ENCODE measurements around the gene PLCG1. TPM values are rescaled to one million over a fixed set of nuclear protein-coding genes. Genes with fewer than 3 reads are reported as not detected.

The PLCG1 gene
- total RNA-seq, 1 experiment from 2014 or later: 37.6 TPM

DNA sequence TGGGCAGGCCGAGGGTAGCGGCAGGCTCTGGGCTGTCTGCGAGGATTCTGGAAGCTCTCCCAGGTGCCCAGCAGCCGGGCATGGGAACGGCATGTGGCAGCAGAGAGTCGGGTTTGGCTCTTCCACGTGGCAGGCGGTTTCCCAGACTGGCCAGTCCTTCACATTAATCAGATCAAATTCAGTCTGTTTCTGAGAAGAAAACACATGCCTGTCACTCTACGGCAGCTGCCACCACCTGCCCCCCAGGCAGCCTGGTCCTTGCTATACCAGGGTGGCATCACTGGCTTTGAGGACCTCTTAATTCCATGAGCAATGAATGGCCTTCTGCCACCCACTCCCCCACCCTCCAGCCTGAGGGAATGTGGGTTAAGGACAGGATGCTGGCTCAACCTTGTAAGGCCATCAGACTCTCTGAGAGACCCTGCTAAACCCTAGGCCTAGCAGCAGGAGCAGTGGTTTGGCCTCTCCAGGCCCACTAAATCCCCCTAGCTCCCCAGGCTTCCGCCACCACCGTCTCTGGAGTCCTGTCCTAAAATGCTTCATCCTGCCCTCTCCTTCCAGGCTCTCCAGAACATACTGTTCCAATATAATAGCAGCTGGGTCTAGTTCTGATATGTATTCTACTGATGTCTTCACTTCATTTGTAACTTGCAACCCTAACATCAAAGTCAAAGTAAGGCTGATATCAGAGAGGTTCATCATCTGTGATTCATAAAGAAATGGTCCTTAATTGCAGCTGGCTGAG is 47.8 kb downstream of the PLCG1 start:
- DNase-seq (ENCODE audit: low read depth): no peak
- in situ Hi-C loops (cut with HindIII; ENCODE audit: low pct_unique_long_range_greater_than_20kb, low sequenced_read_pairs): no loop called here

GRCh38 chr20:41187668-41188067 is 50.3 kb downstream of the PLCG1 start:
- DNase-seq (ENCODE audit: low read depth): no peak
- in situ Hi-C loops (cut with HindIII; ENCODE audit: low pct_unique_long_range_greater_than_20kb, low sequenced_read_pairs): no loop called here

DNA sequence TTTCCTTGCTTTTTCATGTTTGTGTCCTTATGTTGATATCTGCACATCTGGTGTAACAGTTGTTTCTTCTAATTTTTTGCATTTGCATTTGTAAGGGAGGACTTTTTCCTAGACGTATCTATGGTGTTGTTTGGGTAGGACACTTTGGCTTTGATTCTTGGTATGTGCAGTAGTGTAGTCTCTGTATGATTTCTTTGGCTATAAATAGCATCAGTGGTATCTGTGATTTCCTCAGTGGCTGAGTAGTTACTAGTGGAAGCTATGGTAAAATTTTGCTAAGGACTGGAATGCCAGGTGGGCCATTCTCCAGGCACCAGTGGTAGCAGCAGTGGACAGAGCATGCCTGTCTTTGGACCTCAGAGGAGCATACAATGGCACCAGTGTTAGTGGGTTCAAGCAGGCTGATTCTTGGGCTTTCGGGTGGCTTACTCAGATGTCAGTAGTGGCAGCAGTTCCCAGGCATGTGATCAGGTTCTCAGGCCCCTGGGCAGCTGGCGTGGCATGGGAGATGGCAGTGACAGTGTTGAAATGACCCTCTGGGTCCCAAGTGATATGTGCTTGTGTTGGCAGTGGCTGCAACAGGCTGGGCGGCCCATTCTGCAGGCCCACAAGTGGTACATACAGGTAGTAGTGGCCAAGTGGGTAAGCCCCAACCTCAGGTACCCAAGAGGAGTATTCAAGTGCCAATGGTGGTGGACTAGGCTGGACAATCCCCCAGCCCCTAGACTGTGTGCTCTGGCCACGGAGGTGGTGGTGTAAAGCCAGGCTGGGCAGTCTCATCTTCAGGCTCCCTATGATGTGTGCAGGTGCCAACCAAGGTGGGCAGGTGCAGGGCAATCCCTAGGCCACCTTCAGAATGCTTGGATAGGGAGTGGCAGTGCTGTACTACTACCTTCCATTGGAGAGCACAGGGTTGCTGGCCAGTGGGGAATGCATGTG is 54.5 kb downstream of the PLCG1 start:
- no peak for DNase-seq (ENCODE audit: low read depth)
- in situ Hi-C loops (cut with HindIII; ENCODE audit: low pct_unique_long_range_greater_than_20kb, low sequenced_read_pairs): no loop called here

GRCh38 chr20:41192575-41192974 is 55.2 kb downstream of the PLCG1 start:
- no peak for DNase-seq (ENCODE audit: low read depth)
- in situ Hi-C loops (cut with HindIII; ENCODE audit: low pct_unique_long_range_greater_than_20kb, low sequenced_read_pairs): no loop called here

GRCh38 chr20:41196653-41197225 is 59.4 kb downstream of the PLCG1 start:
- no peak for DNase-seq (ENCODE audit: low read depth)
- in situ Hi-C loops (cut with HindIII; ENCODE audit: low pct_unique_long_range_greater_than_20kb, low sequenced_read_pairs): no loop called here

DNA sequence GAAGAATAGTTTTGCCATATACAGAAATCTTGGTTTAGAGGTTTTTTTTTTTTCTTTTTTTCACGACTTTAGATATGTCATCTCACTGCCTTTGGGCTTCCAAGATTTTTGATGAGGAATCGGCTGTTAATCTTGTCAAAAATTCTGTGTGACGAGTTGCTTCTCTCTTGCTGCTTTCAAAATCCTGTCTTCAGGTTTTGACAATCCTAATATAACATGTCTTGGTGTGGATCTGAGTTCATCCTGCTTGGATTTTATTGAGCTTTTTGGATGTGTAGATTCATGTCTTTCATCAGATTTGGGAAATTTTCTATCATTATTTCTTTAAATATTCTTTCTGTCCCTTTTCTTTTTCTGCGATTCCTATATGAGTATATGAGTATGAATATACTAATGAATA is 61.1 kb downstream of the PLCG1 start:
- in situ Hi-C loops (cut with HindIII; ENCODE audit: low pct_unique_long_range_greater_than_20kb, low sequenced_read_pairs): no loop called here
- no peak for DNase-seq (ENCODE audit: low read depth)

DNA sequence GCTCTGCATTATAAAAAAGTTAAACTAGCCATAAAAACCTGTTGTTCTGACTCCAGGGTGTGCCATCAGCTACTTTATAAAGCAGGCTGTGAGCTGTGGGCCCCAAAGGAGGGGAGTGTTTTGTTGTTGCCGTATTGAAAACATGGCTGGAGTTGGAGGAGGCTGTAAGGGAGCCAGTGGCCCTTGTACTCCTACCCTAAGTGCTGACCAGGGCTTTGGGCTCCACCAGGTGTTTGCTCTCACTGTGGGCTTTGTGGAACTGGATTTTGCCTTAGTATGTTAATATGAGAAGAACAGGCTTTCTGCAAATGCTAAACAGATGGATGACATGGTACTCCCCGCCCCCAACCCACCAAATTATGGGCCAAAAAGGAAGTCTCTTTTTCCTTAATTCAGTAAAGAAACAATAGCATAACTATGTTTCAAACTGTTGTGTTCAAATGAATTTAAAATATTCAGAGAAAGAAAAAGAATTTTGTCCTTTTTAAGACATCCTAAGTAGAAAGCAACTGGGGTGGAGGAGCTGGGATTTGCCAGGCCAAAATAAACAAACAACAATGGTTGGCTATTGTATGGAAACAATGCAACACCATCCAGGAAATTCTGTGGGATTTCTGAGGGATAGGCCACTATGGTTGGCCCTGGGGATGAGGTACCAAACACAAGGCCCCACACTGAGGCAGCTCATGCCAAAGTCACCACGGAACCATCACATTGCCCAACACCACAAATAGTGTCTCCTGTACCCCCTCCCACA is 63.3 kb downstream of the PLCG1 start:
- DNase-seq (ENCODE audit: low read depth): no peak
- in situ Hi-C loops (cut with HindIII; ENCODE audit: low pct_unique_long_range_greater_than_20kb, low sequenced_read_pairs): no loop called here

DNA sequence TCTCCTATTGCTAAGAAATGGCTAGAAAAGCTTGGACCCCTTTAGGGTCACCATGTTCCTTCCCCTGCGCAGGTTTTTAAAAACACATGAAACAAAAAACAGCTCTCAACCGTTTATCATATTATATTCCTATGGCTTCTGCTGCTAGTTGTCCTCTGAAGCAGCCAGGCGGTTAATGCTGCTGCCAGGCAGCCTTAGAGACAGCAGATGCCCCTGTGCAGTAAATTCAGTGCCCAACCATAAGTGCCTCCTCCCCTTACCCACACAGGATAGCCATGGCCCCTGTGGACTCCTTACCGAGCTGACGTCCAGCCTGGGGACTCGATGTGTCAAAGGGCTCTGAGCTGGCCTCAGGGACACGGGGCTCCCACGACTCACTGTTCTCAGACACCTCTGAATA is 64.4 kb downstream of the PLCG1 start:
- no peak for DNase-seq (ENCODE audit: low read depth)
- in situ Hi-C loops (cut with HindIII; ENCODE audit: low pct_unique_long_range_greater_than_20kb, low sequenced_read_pairs): no loop called here

- DNase-seq (ENCODE audit: low read depth): no peak
- in situ Hi-C loops (cut with HindIII; ENCODE audit: low pct_unique_long_range_greater_than_20kb, low sequenced_read_pairs): no loop called here
Observed at GRCh38 chr20:41202426-41202825, 65.1 kb downstream of the PLCG1 start.

GRCh38 chr20:41203660-41204059 is 66.3 kb downstream of the PLCG1 start:
- in situ Hi-C loops (cut with HindIII; ENCODE audit: low pct_unique_long_range_greater_than_20kb, low sequenced_read_pairs): no loop called here
- no peak for DNase-seq (ENCODE audit: low read depth)

- no peak for DNase-seq (ENCODE audit: low read depth)
- in situ Hi-C loops (cut with HindIII; ENCODE audit: low pct_unique_long_range_greater_than_20kb, low sequenced_read_pairs): no loop called here
Observed at GRCh38 chr20:41204304-41205265, 67.2 kb downstream of the PLCG1 start.

- no peak for DNase-seq (ENCODE audit: low read depth)
- in situ Hi-C loops (cut with HindIII; ENCODE audit: low pct_unique_long_range_greater_than_20kb, low sequenced_read_pairs): no loop called here
Observed at GRCh38 chr20:41205313-41205712, 68.0 kb downstream of the PLCG1 start.

DNA sequence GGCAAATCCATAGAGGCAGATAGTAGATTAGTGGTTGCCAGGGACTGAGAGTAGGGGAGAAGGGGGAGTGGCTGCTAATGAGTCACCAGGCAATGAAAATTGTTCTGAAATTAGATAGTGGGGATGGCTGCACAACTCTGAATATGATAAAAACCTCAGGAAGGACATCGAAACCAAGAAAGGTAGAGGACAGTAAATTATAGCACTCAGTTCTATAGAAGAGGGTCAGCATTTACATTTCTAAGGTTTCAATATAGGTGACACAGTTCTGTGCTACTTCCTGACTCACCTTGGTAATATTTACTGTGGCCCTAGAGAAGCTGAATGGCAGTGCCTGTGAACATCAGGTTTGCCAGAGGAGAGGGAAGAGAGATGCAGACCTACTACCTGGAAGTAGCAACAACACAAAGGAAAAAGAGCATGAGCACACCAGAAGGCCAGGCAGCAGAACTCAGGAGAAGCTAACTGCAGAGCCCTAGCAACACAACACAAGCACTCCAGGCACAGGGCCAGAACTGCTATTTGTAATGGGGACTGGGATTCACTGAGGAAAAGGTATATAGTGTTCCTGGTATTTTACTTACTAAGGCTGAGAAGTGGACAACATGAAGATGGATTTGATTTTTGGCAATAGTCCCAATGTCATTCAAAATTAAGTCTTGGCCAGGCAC is 75.9 kb downstream of the PLCG1 start:
- in situ Hi-C loops (cut with HindIII; ENCODE audit: low pct_unique_long_range_greater_than_20kb, low sequenced_read_pairs): no loop called here
- no peak for DNase-seq (ENCODE audit: low read depth)

GRCh38 chr20:41214202-41214601 is 76.9 kb downstream of the PLCG1 start:
- DNase-seq (ENCODE audit: low read depth): no peak
- in situ Hi-C loops (cut with HindIII; ENCODE audit: low pct_unique_long_range_greater_than_20kb, low sequenced_read_pairs): no loop called here

- in situ Hi-C loops (cut with HindIII; ENCODE audit: low pct_unique_long_range_greater_than_20kb, low sequenced_read_pairs): no loop called here
Observed at GRCh38 chr20:41214666-41215065, 77.3 kb downstream of the PLCG1 start.

DNA sequence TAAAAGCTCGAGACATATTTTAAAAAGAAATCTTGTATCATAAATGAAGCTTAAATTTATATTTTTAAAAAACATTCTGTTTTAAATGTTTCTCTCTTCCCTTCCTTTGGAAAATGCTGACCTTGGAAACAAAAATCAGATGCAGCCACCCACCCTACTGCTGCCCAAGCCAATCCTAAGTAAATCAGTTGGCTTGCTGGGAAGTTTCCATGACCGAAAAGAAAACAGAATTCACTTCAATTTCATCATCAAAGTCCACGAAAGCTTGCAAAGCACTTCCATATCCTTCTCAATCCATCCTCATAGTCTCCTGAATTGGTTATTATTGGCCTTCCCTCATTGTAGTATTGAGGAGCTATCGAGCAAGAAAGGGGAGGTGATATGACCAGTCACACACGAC is 80.1 kb downstream of the PLCG1 start:
- in situ Hi-C loops (cut with HindIII; ENCODE audit: low pct_unique_long_range_greater_than_20kb, low sequenced_read_pairs): no loop called here
- DNase-seq (ENCODE audit: low read depth): no peak

More at GRCh38 chr20:41214666-41215065, 77.3 kb downstream of the PLCG1 start:
- no peak for DNase-seq (ENCODE audit: low read depth)

DNA sequence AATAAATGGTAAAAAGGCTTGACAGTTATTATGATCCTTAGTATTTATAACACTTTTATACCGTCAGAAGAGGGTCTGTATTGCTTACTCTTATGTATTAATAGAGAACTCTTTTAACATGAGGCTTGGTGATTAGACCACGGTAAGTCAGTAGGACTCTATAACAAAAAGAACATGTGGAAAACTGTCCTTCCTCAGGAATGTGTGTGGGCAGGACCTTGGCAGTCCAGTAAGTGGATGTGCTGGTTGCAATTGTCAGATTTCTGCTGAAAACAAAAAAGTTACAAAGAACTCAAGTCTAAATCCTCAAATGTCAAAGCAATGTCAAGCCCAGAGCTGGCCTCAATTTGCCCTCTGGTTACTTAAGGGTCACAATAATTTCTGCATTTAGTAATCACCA is 81.1 kb downstream of the PLCG1 start:
- in situ Hi-C loops (cut with HindIII; ENCODE audit: low pct_unique_long_range_greater_than_20kb, low sequenced_read_pairs): no loop called here

More for the DNA sequence above, 81.1 kb downstream of the PLCG1 start:
- DNase-seq (ENCODE audit: low read depth): no peak

Data from Caki2 (cell line).